C1 segment of cervical spinal cord (tissue), 14 donors: ENCODE measurements around the gene PRTFDC1.
A peak's percentile ranks its signal among the peaks of the same experiment; 100 is the strongest.
"Not testable (repeated sequence)": the region's sequence is repeated elsewhere in the genome, so short reads cannot be mapped to it uniquely, and the experiment has no call there.

Experiments used
- DNase-seq, 14 donors: peaks; one replicate each; lab custom pipeline; 2025; lab: John Stamatoyannopoulos, UW

Gene PRTFDC1

GRCh38 chr10:24966962-24967481 is 14.6 kb upstream of the PRTFDC1 start:
- DNase-seq = no peak

GRCh38 chr10:24965051-24965450 is 12.6 kb upstream of the PRTFDC1 start:
- no peak for DNase-seq

DNA sequence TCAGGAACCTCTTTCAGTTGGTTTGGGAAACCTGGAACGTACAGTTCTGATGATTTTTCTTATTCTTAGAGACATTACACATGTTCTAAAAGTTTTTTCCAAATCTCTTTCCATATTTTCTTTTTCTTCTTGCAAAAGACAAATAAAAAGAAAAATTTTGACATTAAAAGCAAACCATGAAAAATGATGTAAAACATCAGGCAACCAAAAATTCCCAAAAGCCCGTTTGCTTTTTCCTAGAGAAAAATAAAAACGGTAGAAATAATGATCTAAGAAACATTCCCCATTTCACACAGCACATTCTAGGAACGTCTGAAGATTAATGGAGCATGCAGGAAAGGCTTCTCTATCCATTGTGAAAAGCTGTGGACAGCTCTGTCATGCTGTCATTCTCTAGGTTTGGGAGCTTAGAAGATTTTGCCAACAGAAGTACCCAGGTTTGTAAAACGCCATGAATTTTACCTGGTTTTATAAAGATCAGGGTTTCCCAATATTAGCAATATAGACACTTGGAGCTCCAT is 11.2 kb upstream of the PRTFDC1 start:
- DNase-seq = no peak

GRCh38 chr10:24962995-24963394 is 10.6 kb upstream of the PRTFDC1 start:
- no peak for DNase-seq

DNA sequence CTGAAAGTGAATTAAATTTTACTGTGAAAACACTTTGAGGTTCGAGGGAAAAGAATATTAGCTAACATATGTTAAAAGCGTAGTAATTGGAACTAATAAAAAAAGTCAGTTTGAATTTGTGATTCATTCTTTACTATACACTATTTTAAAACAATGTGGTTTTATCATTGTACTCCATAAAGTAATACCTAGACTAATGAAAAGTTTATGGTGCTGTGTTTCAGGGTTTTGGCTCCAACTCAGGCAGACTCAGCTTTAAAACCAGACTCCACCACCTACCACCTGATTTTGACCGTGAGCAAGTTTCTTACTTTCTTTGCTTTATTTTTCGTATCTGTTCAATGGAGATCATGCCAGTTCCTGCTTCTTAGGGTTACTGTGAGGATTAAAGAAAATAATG is 9.2 kb upstream of the PRTFDC1 start:
- no peak for DNase-seq

- no peak for DNase-seq
Measured at GRCh38 chr10:24959382-24959730, 7.0 kb upstream of the PRTFDC1 start.

- peak in 9 of 14 donors; percentile 46 to 85 (median 61) for DNase-seq
Measured at GRCh38 chr10:24958721-24959381, 6.4 kb upstream of the PRTFDC1 start.

- DNase-seq = peak in 1 of 14 donors; percentile 65
Measured at GRCh38 chr10:24958091-24958720, 5.8 kb upstream of the PRTFDC1 start.

GRCh38 chr10:24957624-24958051 is 5.2 kb upstream of the PRTFDC1 start:
- not testable (repeated sequence) for DNase-seq

- peak in 1 of 14 donors; percentile 24 for DNase-seq
Measured at GRCh38 chr10:24953675-24954074, 1.3 kb upstream of the PRTFDC1 start.

DNA sequence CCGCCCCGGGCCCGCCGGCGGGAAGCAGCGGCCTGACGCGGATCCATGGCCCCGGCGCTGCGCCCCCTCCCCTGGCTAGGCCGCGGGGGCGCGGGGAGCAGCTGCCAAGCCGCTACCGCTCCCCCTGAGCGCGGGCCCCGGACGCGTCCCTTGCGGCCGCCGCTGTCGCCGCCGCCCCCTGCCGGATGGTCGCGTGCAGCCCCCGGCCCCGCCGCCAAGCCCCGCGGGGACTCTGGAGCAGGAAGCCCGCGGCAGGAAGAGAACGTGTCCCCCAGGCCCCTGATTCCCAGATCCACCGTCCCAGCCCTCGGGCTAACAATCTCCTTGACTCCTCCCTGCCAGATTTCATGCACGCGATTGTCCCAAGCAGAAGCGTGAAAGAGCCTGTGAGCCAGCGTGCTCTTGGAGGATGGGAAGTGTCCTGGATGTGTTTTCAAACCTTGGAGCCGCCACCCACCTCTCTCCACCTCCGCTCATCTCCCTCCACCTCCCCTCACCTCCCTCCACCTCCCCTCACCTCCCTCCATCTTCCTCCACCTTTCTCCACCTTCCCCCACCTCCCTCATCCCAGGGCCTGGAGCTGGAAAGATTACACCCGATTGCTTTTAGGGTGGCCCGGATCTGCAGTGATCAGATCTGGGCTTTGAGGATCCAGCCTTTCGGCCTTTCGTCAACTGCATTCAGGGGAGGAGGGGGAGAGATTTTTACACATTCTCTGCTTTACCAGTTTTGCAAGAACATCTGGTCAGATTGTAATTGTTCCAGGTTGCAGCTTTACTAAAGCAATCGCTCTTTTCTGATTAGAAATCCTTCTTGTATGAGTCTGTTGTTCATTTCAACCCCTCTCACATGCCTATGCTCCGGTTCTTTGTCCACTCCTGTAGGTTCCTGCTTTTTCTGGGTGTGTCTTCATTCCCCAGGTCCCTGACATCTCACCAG is 570 bp upstream of the PRTFDC1 start:
- peak in 10 of 14 donors; percentile 55 to 86 (median 72) for DNase-seq

- DNase-seq = peak in 10 of 14 donors; percentile 44 to 75 (median 66)
Measured at GRCh38 chr10:24951201-24952142, 934 bp downstream of the PRTFDC1 start.

GRCh38 chr10:24950439-24950838 is 2.0 kb downstream of the PRTFDC1 start:
- DNase-seq = no peak

DNA sequence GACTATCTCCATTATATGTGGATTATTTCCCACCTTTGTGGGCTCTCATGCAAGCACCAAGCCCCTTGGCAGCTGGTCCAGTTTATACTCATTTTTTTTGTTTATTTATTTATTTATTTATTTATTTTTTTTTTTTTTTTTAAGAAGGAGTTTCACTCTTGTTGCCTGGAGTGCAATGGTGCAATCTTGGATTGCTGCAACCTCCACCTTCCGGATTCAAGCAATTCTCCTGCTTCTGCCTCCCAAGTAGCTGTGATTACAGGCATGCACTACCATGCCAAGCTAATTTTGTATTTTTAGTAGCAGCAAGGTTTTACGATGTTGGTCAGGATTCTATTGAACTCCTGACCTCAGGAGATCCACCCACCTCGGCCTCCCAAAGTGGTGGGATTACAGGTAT is 2.8 kb downstream of the PRTFDC1 start:
- DNase-seq = no peak

DNA sequence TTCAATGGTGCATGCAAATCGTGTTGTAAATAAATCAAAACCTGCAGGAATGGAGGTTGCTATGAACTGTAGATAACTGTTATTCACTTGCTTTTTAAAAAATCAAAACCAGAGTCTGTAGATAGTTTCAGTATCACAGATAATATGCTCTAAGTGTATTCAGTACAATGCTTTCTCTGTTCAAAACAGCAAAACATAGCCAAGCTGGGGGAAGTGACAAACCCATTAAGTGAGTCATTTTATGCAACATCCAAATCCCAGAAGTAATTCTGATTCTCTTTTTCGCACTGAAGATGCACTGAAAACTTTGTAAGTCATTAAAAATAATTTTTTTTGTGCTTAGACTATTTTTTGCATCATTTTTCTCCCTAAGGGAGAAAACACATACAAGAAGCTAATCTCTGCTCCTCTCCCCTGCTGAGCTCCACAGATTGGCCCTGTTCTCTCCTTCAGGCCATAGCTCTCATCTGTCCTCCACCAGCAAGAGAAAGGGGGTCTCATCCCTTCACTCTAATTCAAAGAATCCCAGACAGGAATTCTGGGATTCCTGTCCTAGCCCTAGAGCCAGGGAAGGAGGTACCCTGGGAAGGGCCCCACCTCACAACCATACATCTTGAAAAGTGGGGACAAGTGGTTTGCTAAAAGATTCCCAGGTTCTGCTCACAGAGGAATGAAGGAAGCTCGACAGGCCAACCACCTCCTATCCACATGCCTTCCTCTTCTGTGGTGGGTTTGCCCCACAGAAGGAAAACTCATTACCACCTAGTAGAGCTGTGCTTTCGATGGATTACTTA is 4.9 kb downstream of the PRTFDC1 start:
- peak in 1 of 14 donors; percentile 40 for DNase-seq

- no peak for DNase-seq
Measured at GRCh38 chr10:24944512-24945255, 7.7 kb downstream of the PRTFDC1 start.

- no peak for DNase-seq
Measured at GRCh38 chr10:24938525-24938924, 13.9 kb downstream of the PRTFDC1 start.

DNA sequence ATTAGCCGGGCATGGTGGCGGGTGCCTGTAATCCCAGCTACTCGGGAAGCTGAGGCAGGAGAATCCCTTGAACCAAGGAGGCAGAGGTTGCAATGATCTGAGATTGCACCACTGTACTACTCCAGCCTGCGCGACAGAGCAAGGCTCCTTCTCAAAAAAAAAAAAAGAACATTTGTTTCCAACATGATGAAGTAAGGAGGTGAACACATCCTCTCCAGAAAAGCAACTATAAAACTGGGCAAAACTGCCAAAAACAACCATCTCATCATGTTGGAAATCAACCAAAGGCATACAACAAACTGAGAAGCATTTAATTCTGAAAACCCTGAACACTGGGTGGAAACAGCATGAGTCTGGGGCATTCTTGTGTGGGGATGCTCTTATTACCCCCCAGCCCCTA is 14.3 kb downstream of the PRTFDC1 start:
- no peak for DNase-seq
